SK-MEL-5 (cell line): ENCODE measurements around the gene GLYR1. TPM values are rescaled to one million over a fixed set of nuclear protein-coding genes. Genes with fewer than 3 reads are reported as not detected.

ENCODE experiments used
- DNase-seq: peaks from one replicate; pipeline ENCODE4 v3.0.0-alpha.2; 2016; ENCODE audit warnings: low read depth, low spot score
- in situ Hi-C: cut with HindIII; loops from 2 replicates; pipeline ENCODE4 v1.10.0; 2016; ENCODE audit warnings: low sequenced_read_pairs, high pct_unique_total_duplicates, low pct_unique_long_range_greater_than_20kb
- total RNA-seq: library from RNA; depleted of rRNA; stranded (reverse); fragments of >200 nt; shearing (Covaris generic); gene quantifications from 2 replicates; pipeline ENCODE4 v1.2.3, GENCODE V29; 2014

The GLYR1 gene
- total RNA-seq, 1 experiment from 2014 or later, result 27.9 TPM

DNA sequence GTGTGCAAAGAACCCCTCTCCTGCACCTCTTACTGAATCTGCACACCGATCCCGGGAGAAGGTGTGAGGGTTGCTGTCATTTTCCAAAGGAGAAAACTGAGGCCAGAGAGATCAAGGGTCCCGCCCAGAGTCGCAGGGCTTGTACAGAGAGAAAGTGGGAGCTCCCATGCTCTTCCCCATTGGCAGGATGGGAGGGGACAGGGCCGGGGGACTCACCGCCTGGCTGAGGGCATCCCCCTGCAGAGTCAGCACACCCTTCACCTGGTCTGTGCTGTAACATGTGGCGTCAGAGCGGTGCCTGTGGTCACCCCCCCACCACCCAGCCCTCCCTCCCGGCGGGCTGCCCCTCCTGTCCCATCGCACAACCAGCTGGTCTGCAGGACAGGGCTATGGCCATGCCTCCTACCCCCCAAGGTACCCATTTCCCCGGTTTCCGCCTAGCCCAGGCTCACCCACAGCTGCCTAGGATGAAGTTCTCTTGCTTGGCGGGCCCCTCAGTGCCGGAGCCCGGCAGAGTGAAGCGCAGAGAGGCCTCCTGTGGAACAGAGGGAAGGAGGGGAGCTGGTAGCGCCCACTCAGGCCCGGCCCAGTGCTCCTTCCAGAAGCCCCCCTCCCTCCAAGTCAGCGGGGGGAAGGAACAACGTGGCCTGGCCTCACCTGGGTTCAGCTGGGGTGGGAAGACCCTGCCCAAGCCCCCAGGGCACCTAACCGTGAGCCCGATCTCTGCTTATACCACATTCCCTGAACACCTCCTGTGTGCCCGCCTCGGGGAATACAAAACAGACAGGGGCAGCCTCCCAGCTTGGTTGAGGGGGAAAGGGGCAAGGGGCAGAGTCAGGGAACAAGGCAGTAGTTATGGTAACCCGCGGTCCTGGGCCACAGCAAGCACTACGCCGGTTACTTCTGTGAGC lies 45.8 kb downstream of the GLYR1 start:
- no peak for DNase-seq
- in situ Hi-C loops, result no loop called here

DNA sequence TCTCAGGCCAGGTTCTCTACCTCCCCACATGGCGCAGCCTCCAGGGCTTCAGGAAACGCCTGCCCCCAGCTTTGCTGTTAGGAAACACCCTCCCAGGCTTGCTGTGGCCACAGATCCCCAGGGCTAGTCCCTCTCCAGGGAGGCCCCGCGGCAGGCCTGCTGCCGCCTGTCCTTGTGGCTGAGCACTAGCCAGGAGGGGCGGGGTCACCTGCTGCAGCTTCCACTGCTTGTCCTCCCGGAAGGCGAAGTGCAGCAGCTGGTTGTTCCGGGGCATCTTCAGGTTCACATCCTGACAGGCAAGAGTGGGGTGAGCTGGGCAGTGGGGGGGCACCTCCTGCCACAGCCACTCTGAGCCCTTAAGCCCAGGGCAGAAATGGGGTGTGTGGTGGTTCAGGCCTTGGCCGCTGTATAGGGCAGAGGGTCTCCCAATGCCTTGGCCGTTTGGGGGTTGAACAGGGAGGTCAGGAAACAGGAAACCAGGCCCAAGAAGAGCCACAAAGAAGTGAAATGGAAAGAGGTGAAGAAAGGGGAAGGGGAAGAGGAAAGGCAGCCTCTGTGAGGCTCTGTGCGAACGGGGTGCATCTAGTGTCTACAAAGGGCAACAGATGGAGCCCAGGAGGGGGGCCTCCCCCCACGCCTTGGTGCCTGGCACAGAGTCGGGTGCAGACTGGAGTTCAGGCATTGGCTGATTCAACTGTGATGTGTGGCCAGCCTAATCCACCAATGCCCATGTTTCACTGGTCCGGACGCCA lies 46.6 kb downstream of the GLYR1 start:
- DNase-seq, result no peak
- in situ Hi-C loops, result no loop called here

DNA sequence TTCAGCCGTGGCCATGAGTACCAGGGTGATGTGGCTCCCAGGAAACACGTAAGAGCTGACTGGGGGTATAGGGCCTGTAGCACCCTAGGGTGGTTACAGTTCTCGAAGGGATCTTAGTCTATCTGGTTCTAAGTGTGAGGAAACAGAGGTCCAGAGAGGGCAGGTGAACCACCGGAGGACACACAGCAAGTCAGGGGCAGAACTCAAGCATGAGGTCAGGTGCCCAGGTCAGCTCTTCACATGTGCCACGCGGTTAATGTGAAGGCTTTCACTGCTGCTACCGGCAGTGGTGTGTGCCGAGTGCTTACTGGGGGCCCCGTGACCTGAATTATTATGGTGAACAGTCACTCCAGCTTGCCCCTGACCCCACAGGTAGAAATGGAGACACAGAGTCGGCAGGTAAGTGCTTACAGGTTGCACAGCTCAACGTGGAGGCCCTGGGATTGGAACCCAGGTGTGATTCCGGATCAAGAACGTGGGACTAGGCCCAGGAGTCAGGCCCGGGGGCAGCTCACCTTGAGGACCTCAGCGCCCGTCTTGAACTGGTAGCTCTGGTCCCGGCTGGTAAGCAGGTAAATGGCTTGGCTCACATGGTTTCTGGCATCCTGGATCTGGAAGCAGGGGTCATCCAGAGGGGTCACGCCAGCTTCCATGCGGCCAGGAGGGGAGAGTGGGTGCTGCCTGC lies 47.8 kb downstream of the GLYR1 start:
- in situ Hi-C loops, result no loop called here
- DNase-seq, result no peak

DNA sequence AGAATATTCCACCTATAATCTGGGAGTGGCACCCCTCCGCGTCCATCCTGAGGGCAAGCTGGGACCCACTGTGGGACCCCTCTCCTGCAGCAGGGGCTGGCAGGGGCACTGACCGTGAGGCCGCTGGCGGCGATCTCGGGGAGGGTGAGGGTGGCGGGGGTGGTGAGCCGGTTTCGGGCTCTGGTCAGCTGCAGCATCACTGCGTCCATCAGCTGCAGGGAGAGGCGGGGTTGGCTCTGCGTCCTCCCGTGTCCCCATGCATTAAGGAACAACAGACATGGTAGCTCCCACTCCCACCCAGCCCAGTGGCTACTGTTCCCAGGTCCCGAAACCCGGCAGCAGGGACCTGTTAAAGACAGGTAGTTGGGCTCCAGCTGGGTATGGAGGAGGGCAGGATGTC lies 48.6 kb downstream of the GLYR1 start:
- in situ Hi-C loops, result no loop called here
- DNase-seq, result no peak

GRCh38 chr16:4797805-4798252 lies 49.3 kb downstream of the GLYR1 start:
- in situ Hi-C loops, result no loop called here
- no peak for DNase-seq

DNA sequence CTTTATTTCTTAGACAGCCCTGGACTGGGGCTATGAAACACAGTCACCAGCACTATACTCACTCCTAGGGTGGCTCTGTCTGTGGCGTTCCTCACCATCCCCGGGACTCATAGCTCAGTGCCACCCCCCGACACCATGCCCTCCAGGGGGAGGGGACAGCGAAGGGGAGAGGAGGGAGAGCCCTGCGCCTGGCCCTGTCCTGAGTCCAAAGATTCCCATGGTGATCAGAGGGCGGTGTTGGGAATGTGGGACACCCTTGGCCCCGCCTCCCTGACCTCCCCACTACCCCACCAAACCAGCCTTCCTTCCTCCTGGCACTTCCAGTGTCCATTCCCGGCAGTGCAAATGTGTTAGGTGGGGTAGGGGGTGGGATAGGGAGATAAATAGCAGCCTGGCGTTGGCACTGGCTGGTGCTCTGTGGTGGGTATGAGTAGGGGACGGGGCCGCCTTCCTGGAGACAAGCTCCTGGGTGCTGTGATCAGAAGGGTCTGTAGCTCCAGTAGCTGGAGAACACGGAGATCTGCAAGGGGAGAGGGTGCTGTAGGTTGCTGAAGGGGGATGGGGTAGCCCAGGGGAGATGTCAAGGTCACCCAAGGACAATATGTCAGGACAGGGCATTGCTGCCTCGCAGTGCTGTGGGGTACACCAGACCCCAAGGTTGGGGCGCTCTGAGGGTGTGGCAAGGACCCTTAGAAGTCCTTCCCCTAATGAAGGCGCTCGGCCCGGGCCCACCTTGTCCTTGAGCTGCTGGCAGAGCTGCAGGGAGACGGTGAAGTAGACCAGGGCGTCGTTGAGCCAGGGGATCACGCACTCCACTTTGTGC lies 49.9 kb downstream of the GLYR1 start:
- in situ Hi-C loops, result no loop called here
- DNase-seq, result no peak

DNA sequence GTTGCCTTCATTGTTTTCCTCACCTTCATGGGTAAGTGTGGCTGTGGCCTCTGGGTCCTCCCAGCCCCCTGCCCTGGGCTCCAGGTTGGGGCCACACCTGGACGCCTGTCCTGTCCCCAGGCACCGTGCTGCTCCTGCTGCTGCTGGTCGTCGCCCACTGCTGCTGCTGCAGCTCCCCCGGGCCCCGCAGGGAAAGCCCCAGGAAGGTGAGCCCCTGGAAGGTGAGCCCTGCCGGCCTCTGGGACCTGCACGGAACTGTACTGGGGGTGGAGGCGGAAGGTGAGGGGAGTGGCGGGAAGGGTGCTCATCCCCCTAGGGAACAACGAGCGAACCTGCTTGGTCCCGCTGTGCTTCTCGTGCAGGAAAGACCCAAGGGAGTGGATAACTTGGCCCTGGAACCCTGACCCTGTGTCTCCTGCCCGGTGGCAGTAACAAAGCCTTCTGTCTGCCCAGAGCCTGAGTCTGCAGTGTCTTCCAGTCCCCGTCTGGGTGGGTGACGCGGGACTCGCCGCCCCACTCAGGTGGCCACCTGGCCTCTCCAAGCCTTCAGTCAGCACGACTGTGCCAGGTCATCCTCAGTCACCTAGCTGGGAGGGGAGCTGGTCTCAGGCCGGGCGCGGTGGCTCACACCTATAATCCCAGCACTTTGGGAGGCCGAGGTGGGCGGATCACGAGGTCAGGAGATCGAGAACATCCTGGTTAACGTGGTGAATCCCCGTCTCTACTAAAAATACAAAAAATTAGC lies 51.1 kb downstream of the GLYR1 start:
- no peak for DNase-seq
- in situ Hi-C loops, result no loop called here

DNA sequence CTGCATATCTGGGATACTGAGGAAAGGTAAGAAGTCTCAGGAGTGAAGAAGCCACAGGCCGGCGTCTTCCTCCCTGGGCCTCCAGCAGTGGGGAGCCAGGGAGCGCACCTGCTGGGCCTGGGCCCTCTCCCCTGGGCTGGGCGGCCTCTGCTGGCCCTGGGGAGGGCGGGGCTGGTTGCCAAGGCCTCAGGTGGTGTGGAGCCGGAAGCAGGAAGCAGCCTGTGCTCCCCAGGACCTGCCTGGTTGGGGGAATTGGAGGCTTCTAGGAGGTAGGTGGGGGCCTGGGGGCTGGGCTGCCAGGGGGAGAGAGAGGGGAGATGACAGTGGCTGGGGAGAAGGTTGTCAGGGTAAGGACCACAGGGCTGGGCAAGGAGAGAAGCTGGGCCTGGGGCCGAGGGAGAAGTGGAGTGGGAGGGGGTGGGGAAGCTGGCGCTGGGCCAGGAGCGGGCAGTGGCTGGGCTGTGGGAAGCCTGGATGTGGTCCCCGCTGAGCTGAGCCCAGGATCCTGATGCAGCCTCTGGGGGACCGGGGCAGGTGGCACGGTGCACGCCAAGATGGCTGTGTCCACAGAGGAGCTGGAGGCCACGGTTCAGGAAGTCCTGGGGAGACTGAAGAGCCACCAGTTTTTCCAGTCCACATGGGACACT lies 51.8 kb downstream of the GLYR1 start, which contains the start of gene SMIM22:
Gene SMIM22, plus strand, starts transcription at position 189 of the 647 bp plus-strand sequence. Its CDS starts 366 bp downstream, at position 555.
- in situ Hi-C loops, result no loop called here
- no peak for DNase-seq

DNA sequence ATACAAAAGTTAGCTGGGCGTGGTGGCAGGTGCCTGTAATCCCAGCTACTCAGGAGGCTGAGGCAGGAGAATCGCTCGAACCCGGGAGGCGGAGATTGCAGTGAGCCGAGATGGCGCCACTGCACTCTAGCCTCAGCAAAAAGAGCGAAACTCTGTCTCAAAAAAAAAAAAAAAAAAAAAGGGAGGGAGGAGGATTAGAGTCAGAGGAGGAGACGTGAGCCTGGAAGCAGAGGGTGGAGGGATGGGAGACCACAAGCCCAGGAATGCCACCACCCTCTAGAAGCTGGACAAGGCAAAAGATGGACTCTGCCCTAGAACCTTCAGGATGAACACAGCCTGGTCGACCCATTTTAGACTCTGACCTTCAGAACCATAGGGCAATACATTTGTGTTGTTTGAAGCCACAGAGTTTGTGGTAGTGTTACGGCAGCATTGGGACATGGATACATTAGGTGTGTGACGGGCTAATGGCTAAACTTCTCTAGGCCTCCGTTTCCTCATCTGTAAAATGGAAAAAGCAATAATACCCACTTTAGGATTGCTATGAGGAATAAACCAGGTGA lies 54.1 kb downstream of the GLYR1 start:
- DNase-seq, result no peak
- in situ Hi-C loops, result no loop called here

- DNase-seq, result no peak
- in situ Hi-C loops, result no loop called here
These were observed 56.2 kb downstream of the GLYR1 start for GRCh38 chr16:4790871-4791270.

GRCh38 chr16:4790261-4790660 lies 56.8 kb downstream of the GLYR1 start:
- in situ Hi-C loops, result no loop called here
- DNase-seq, result no peak

DNA sequence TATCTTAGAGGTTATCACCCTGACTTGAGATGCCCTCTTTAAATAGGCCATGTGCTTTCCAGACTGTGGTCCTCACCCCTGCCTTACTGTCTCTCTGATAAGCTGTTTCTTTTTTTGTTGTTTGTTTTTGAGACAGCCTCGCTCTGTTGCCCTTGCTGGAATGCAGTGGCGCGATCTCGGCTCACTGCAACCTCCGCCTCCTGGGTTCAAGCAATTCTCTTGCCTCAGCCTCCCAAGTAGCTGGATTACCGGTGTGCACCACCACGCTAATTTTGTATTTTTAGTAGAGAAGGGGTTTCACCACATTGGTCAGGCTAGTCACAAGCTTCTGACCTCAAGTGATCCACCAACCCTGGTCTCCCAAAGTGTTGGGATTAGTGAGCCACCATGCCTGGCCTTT lies 58.2 kb downstream of the GLYR1 start:
- in situ Hi-C loops, result no loop called here
- no peak for DNase-seq

GRCh38 chr16:4788489-4788889 lies 58.6 kb downstream of the GLYR1 start:
- in situ Hi-C loops, result no loop called here
- DNase-seq, result no peak

GRCh38 chr16:4787627-4788482 lies 59.2 kb downstream of the GLYR1 start, which contains the start of gene SEPTIN12:
Gene SEPTIN12, minus strand, starts transcription at chr16:4788345. Its CDS starts 700 bp downstream, at chr16:4787645.
- no peak for DNase-seq
- in situ Hi-C loops, result no loop called here

DNA sequence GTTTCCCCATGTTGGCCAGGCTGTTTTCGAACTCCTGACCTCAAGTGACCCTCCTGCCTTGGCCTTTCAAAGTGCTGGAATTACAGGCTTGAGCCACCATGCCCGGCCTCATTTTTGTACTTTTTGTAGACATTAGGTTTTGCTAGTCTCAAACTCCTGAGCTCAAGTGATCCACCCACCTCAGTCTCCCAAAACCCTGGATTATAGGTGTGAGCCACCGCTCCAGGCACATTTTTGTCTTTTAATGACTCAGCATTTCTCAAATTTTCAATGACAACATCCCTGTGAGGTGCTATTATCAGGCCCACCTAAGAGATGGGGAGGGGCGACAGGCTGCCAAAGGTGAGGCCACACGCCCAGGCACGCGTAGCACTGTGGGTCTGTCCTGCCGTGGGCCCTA lies 60.0 kb downstream of the GLYR1 start:
- no peak for DNase-seq
- in situ Hi-C loops, result no loop called here
